Caco-2 (cell line): ENCODE results near the gene NAT8L. TPM values are rescaled to one million over a fixed set of nuclear protein-coding genes. Genes with fewer than 3 reads are reported as not detected.

Experiments
- BruUV-seq: library from RNA; stranded (reverse); fragments of 400-500 nt; replicated peaks from 2 replicates; lab custom pipeline; 2021; lab: Mats Ljungman, UMichigan
- CTCF ChIA-PET: fragments of 300-600 bp; sonication (Branson Sonifier 250); formaldehyde crosslinking; loops from one replicate; lab custom pipeline; 2022; ENCODE audit warnings: antibody characterized with exemption; lab: Charles Lee
- POLR2A ChIA-PET: fragments of 300-600 bp; sonication (Branson Sonifier 250); formaldehyde crosslinking; loops from one replicate; lab custom pipeline; 2022; ENCODE audit warnings: antibody characterized with exemption; lab: Charles Lee
- DNase-seq, 2 experiments: peaks; one replicate each; pipeline versions ENCODE4 v3.0.0 to v3.0.0-alpha.2; 2020 to 2022
- H3K27me3 ChIP-seq: replicated peaks from 2 replicates; pipeline ENCODE4 v1.6.0; 2011; ENCODE audit warnings: low read length; ENCODE audit not compliant: control insufficient read depth, insufficient read depth
- H3K36me3 ChIP-seq: 2 replicates; pipeline ENCODE4 v1.5.1; 2011; ENCODE audit warnings: low read length; ENCODE audit not compliant: control insufficient read depth, insufficient read depth
- H3K4me1 ChIP-seq: fragments of 250-450 bp; sonication (Bioruptor Pico); 2 replicates; pipeline ENCODE4 v1.5.1; 2020; ENCODE audit warnings: mild to moderate bottlenecking
- H3K4me3 ChIP-seq: 2 replicates; pipeline ENCODE4 v1.5.1; 2011; ENCODE audit warnings: low read depth, mild to moderate bottlenecking, control low read depth, low read length
- H3K9me3 ChIP-seq: fragments of 250-450 bp; sonication (Bioruptor Pico); 2 replicates; pipeline ENCODE4 v1.5.1; 2020; ENCODE audit warnings: mild to moderate bottlenecking, moderate library complexity
- H3K27ac Mint-ChIP-seq: one replicate; pipeline ENCODE4 v1.8.0; 2022; ENCODE audit warnings: mixed read lengths; ENCODE audit not compliant: unreplicated experiment
- H3K27me3 Mint-ChIP-seq: one replicate; pipeline ENCODE4 v1.8.0; 2022; ENCODE audit warnings: mixed read lengths; ENCODE audit not compliant: insufficient read depth, unreplicated experiment
- H3K36me3 Mint-ChIP-seq: one replicate; pipeline ENCODE4 v1.8.0; 2022; ENCODE audit warnings: mild to moderate bottlenecking, mixed read lengths; ENCODE audit not compliant: insufficient read depth, unreplicated experiment
- H3K4me1 Mint-ChIP-seq: one replicate; pipeline ENCODE4 v1.8.0; 2022; ENCODE audit warnings: low read depth, mixed read lengths; ENCODE audit not compliant: unreplicated experiment
- H3K4me3 Mint-ChIP-seq: one replicate; pipeline ENCODE4 v1.8.0; 2022; ENCODE audit warnings: mild to moderate bottlenecking, moderate library complexity, mixed read lengths; ENCODE audit not compliant: unreplicated experiment
- H3K9me3 Mint-ChIP-seq: one replicate; pipeline ENCODE4 v1.8.0; 2022; ENCODE audit warnings: mixed read lengths; ENCODE audit not compliant: unreplicated experiment
- CTCF ChIP-seq, 2 experiments: fragments of 200-600 bp in 1 of 2; IDR thresholded peaks; 1 replicate in 1 of 2; 2 replicates in 1 of 2; pipeline versions ENCODE4 v1.5.1 to v1.8.0; 2011 to 2022; ENCODE audit warnings: antibody characterized with exemption in 1 of 2, control low read depth in 1 of 2, inconsistent platforms in 1 of 2, low read depth in 1 of 2, low read length in 1 of 2, mild to moderate bottlenecking in 1 of 2, moderate library complexity in 1 of 2; ENCODE audit not compliant: insufficient read depth in 1 of 2, severe bottlenecking in 1 of 2, unreplicated experiment in 1 of 2
- intact Hi-C: fragments of 100-400 bp; cut with micrococcal nuclease; formaldehyde crosslinking; loops from one replicate; pipeline ENCODE4 v1.10.0; 2022; ENCODE audit not compliant: unreplicated experiment
- total RNA-seq: library from RNA; stranded (reverse); gene quantifications from 2 replicates; pipeline ENCODE4 v1.2.3, GENCODE V29; 2022

NAT8L gene
- total RNA-seq, 1 experiment from 2014 or later: 6.2 TPM

GRCh38 chr4:2036327-2036726 lies 22.8 kb upstream of the NAT8L start:
- Mint-ChIP-seq H3K27me3 (no peaks in the 10 kb centered on the region), H3K36me3 (no peaks in the 10 kb centered on the region), H3K4me3 (peak overlapping the region; percentile 73), H3K9me3 (no peaks in the 10 kb centered on the region), H3K27ac (peak overlapping the region; percentile 76), H3K4me1 (peaks cover 9% of the 10 kb centered on the region)
- TF ChIP-seq CTCF (IDR thresholded peaks at IDR 0.05; ENCODE audit: insufficient read depth in 1 of 2, low read depth in 1 of 2, low read length in 1 of 2, severe bottlenecking in 1 of 2, unreplicated experiment in 1 of 2): no peak
- H3K9me3 ChIP-seq: no peaks in the 10 kb centered on the region
- BruUV-seq: TSS peak; percentile 28
- POLR2A ChIA-PET: interaction anchor here (0.5 to 2.0 kb wide), 3 partner anchors 13 to 27 kb away, joined by 3 to 12 read pairs (median 3); partner anchors contain the start of gene NELFA
- intact Hi-C loops: no loop called here
- H3K27me3 ChIP-seq: no peaks in the 10 kb centered on the region
- DNase-seq: peak; percentile 36 to 48
- no peaks in the 10 kb centered on the region; the same call in 1 of the 2 replicates for H3K4me1 ChIP-seq
- H3K36me3 ChIP-seq: no peaks in the 10 kb centered on the region
- H3K4me3 ChIP-seq: peak overlapping the region; percentile 34
- CTCF ChIA-PET: no interaction called here

GRCh38 chr4:2036866-2037265 lies 22.3 kb upstream of the NAT8L start:
- ChIA-PET CTCF (no interaction called here), POLR2A (interaction anchor here (1.0 to 2.0 kb wide), 2 partner anchors 15 to 28 kb away, joined by 3 to 12 read pairs; partner anchors contain the start of gene NELFA)
- Histone ChIP-seq H3K4me3 (peak overlapping the region; percentile 34), H3K27me3 (no peaks in the 10 kb centered on the region), H3K4me1 (no peaks in the 10 kb centered on the region; the same call in 1 of the 2 replicates), H3K9me3 (no peaks in the 10 kb centered on the region), H3K36me3 (no peaks in the 10 kb centered on the region)
- TF ChIP-seq CTCF (IDR thresholded peaks at IDR 0.05; ENCODE audit: insufficient read depth in 1 of 2, low read depth in 1 of 2, low read length in 1 of 2, severe bottlenecking in 1 of 2, unreplicated experiment in 1 of 2): no peak
- Mint-ChIP-seq H3K9me3 (no peaks in the 10 kb centered on the region), H3K27ac (peak overlapping the region; percentile 76), H3K4me3 (peak overlapping the region; percentile 73), H3K27me3 (no peaks in the 10 kb centered on the region), H3K4me1 (peaks cover 9% of the 10 kb centered on the region), H3K36me3 (no peaks in the 10 kb centered on the region)
- DNase-seq: peak; percentile 54 to 57
- BruUV-seq: no TSS peak
- intact Hi-C loops: no loop called here

- peak in 1 of 2 experiments; percentile 37 for DNase-seq
- Histone ChIP-seq H3K36me3 (no peaks in the 10 kb centered on the region), H3K9me3 (no peaks in the 10 kb centered on the region), H3K4me1 (peaks cover 4% of the 10 kb centered on the region; the same call in 1 of the 2 replicates), H3K4me3 (peak overlapping the region; percentile 87), H3K27me3 (no peaks in the 10 kb centered on the region)
- H3K9me3 Mint-ChIP-seq: no peaks in the 10 kb centered on the region
- H3K27ac Mint-ChIP-seq: no peak overlapping the region
- intact Hi-C loops: loop anchor here (2.0 kb wide), 1 partner anchor 32 kb away; the partner anchor contains the start of gene NELFA
- TF ChIP-seq CTCF (IDR thresholded peaks at IDR 0.05; ENCODE audit: insufficient read depth in 1 of 2, low read depth in 1 of 2, low read length in 1 of 2, severe bottlenecking in 1 of 2, unreplicated experiment in 1 of 2): no peak
- peaks cover 9% of the 10 kb centered on the region for H3K4me1 Mint-ChIP-seq
- no TSS peak for BruUV-seq
- CTCF ChIA-PET: interaction anchor here (0.7 to 1.0 kb wide), 2 partner anchors 12 to 31 kb away, joined by 4 to 7 read pairs; no protein-coding TSS in a partner anchor
- peaks cover 6% of the 10 kb centered on the region for H3K36me3 Mint-ChIP-seq
- peak overlapping the region; percentile 85 for H3K4me3 Mint-ChIP-seq
- POLR2A ChIA-PET: no interaction called here
- no peaks in the 10 kb centered on the region for H3K27me3 Mint-ChIP-seq
Observed at GRCh38 chr4:2040391-2041238, 18.5 kb upstream of the NAT8L start.
